ENCODE data around the gene MCC.
"Not testable (repeated sequence)": the region's sequence is repeated elsewhere in the genome, so short reads cannot be mapped to it uniquely, and the experiment has no call there.

The MCC gene

DNA sequence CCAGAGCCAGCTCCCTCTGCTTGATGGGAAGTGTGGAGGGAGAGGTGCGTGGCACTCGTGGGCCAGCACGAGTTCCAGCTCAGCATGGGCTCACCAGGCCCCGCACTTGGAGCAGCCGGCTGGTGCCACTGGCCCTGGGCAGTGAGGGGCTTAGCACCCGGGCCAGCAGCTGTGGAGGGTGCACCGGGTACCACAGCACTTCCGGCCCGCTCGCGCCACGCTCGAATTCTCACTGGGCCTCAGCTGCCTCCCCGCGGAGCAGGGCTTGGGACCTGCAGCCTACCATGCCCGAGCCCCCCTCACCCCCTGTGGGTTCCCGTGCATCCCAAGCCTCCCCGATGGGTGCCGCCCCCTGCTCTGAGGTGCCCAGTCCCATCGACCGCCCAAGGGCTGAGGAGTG, 413.2 kb downstream of the MCC start:
- Mint-ChIP-seq H3K4me3 (no peak overlapping the region), H3K4me1 (peaks cover 6% of the 10 kb centered on the region), H3K27ac (ENCODE audit: low read depth) (no peak overlapping the region), H3K9me3 (peaks cover 6% of the 10 kb centered on the region), H3K27me3 (peaks cover 19% of the 10 kb centered on the region), H3K36me3 (ENCODE audit: insufficient read depth) (no peaks in the 10 kb centered on the region)
- no peak for ATAC-seq (replicated peaks; ENCODE audit: extremely low read depth, poor library complexity, severe bottlenecking)
- DNase-seq (ENCODE audit: low spot score in 2 of 2), result no peak

DNA sequence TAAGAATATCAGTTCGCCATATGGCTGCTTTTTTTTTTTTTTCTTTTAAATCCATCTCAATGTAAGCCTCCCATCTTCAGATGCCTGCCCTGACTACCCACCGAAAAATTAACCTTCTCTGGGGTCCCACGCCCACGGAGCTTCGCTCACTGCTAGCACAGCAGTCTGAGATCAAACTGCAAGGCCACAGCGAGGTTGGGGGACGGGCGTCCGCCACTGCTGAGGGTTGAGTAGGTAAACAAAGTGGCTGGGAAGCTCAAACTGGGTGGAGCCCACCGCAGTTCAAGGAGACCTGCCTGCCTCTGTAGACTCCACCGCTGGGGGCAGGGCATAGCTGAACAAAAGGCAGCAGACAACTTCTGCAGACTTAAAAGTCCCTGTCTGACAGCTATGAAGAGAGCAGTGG, 414.6 kb downstream of the MCC start:
- ATAC-seq (replicated peaks; ENCODE audit: extremely low read depth, poor library complexity, severe bottlenecking); H3K27ac Mint-ChIP-seq (ENCODE audit: low read depth); DNase-seq (ENCODE audit: low spot score in 2 of 2); H3K36me3 Mint-ChIP-seq (ENCODE audit: insufficient read depth); H3K4me1 Mint-ChIP-seq; H3K9me3 Mint-ChIP-seq; H3K4me3 Mint-ChIP-seq: not testable (repeated sequence)
- H3K27me3 Mint-ChIP-seq, result peaks cover 19% of the 10 kb centered on the region

DNA sequence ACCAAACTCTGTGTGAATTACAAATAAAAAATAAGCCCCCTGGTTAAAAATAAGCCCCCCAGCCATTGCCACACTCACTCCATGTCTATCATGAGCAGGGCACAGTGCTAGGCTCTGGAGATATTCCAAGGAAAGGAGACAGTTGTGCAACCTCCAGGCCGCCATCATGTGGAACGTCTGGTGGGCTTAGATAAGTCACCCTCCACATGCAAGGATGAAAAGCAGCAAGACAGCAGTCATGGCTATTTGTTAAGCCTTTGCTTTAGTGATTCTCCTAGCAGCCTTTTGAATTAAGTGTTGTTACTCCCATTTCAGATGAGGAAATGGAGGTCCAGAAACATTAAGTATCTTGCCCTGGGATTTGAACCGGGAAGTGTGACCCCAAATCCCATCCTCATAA, 416.9 kb downstream of the MCC start:
- DNase-seq (ENCODE audit: low spot score in 2 of 2) (no peak), ATAC-seq (replicated peaks; ENCODE audit: extremely low read depth, poor library complexity, severe bottlenecking) (no peak)
- Mint-ChIP-seq H3K4me3 (no peak overlapping the region), H3K4me1 (peaks cover 6% of the 10 kb centered on the region), H3K36me3 (ENCODE audit: insufficient read depth) (no peaks in the 10 kb centered on the region), H3K27ac (ENCODE audit: low read depth) (no peak overlapping the region), H3K9me3 (no peaks in the 10 kb centered on the region), H3K27me3 (peaks cover 8% of the 10 kb centered on the region)

DNA sequence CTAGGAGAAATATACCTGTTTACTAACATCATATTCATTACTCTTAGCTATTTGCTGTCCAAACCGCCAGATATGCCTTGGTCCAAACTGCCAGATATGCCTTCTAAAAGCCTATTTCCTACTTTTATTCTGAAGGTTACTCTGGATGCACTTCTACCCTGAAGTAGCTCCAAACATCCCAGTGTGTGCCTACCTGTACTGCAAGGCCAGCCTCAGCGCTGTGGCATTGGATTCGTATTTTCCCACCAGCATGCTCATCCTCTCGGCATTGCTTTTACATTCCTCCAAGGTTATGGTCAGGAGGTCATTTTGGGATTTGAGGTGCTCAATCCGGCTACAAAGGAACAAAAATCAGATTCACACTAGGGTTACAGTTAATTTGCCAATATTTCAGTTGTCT, 417.4 kb downstream of the MCC start:
- Mint-ChIP-seq H3K9me3 (no peaks in the 10 kb centered on the region), H3K4me1 (peaks cover 6% of the 10 kb centered on the region), H3K36me3 (ENCODE audit: insufficient read depth) (no peaks in the 10 kb centered on the region), H3K27ac (ENCODE audit: low read depth) (no peak overlapping the region), H3K27me3 (peaks cover 8% of the 10 kb centered on the region), H3K4me3 (no peak overlapping the region)
- no peak for DNase-seq (ENCODE audit: low spot score in 2 of 2)
- ATAC-seq (replicated peaks; ENCODE audit: extremely low read depth, poor library complexity, severe bottlenecking), result no peak

DNA sequence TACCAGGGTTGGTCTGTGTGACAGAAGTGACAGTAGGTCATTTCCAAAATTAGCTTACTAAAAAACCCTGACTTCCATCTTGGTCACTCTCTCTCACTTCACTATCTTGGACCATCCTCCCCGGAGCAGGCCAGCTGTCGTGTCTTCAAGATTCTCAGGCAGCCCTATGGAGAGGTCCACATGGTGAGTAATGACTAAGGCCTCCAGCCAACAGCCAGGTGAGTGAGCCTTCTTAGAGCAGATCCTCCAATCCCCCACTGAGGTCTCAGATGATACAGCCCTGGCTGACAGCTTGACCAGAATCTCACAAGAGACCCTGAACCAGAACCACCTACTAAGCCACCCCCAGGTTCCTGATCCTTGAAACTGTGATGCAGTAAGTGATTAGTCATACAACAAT, 419.7 kb downstream of the MCC start:
- peaks cover 8% of the 10 kb centered on the region for H3K4me1 Mint-ChIP-seq
- no peaks in the 10 kb centered on the region for H3K9me3 Mint-ChIP-seq
- DNase-seq (ENCODE audit: low spot score in 2 of 2) (no peak), ATAC-seq (replicated peaks; ENCODE audit: extremely low read depth, poor library complexity, severe bottlenecking) (no peak)
- no peak overlapping the region for H3K27ac Mint-ChIP-seq (ENCODE audit: low read depth)
- H3K4me3 Mint-ChIP-seq, result no peak overlapping the region
- H3K27me3 Mint-ChIP-seq, result no peaks in the 10 kb centered on the region
- H3K36me3 Mint-ChIP-seq (ENCODE audit: insufficient read depth), result no peaks in the 10 kb centered on the region

DNA sequence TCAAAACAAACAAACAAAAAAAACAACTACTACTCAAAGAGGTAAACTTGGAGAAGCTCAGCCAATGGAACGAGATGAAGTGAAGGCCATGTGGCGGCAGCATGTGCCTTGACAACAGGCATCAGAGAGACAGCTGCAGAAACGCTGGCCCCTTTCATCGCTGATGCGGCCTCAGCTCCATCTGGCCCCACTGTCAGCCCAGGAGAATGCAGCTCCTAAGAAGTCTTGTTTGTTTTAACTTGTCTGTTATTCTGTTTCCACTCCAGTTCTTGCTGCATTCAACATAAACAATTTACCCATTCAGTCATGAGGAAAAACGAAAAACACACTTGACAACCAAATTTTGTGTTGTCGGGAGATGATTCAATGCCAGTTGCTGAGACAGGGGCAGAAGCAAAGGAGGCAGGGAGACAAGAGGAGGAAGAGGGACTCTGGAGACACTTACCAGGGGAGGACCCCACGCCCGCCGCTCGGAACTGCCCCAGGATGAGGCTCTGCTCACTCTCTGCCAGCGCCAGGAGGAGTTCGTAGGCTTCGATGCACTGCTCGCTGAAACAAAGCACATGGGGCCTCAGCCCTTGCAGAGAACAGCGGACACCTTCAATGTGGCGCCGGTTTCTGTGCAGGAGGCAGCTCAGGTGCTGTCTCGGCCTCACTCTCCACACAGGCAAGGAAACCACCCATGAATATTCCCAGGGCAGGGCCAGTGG, 420.5 kb downstream of the MCC start:
- DNase-seq (ENCODE audit: low spot score in 2 of 2), result no peak
- H3K27me3 Mint-ChIP-seq, result no peaks in the 10 kb centered on the region
- H3K36me3 Mint-ChIP-seq (ENCODE audit: insufficient read depth), result no peaks in the 10 kb centered on the region
- no peaks in the 10 kb centered on the region for H3K9me3 Mint-ChIP-seq
- H3K4me1 Mint-ChIP-seq, result peaks cover 16% of the 10 kb centered on the region
- no peak overlapping the region for H3K27ac Mint-ChIP-seq (ENCODE audit: low read depth)
- no peak for ATAC-seq (replicated peaks; ENCODE audit: extremely low read depth, poor library complexity, severe bottlenecking)
- H3K4me3 Mint-ChIP-seq, result no peak overlapping the region

DNA sequence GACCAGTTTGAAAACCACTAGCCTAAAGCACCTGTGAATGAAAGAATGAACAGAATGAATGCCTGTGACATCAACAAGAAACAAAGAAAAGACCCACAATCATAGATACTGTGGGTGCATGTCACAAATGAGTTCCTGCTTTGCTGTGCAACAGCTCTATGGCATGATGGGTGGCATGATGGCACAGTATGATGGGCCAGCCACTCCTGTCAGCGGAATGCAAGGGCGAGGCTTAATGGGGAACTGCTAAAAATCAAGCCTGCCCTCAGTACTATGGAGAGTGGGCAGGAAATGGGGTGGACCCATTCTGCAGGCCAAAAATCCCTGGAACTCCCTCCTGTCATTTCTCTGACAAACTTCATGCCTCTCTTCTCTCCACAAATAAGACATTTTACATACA, 422.6 kb downstream of the MCC start:
- ATAC-seq (replicated peaks; ENCODE audit: extremely low read depth, poor library complexity, severe bottlenecking) (no peak), DNase-seq (ENCODE audit: low spot score in 2 of 2) (no peak)
- H3K27me3 Mint-ChIP-seq, result no peaks in the 10 kb centered on the region
- peaks cover 31% of the 10 kb centered on the region for H3K4me1 Mint-ChIP-seq
- no peak overlapping the region for H3K27ac Mint-ChIP-seq (ENCODE audit: low read depth)
- no peaks in the 10 kb centered on the region for H3K36me3 Mint-ChIP-seq (ENCODE audit: insufficient read depth)
- H3K4me3 Mint-ChIP-seq, result no peak overlapping the region
- no peaks in the 10 kb centered on the region for H3K9me3 Mint-ChIP-seq

DNA sequence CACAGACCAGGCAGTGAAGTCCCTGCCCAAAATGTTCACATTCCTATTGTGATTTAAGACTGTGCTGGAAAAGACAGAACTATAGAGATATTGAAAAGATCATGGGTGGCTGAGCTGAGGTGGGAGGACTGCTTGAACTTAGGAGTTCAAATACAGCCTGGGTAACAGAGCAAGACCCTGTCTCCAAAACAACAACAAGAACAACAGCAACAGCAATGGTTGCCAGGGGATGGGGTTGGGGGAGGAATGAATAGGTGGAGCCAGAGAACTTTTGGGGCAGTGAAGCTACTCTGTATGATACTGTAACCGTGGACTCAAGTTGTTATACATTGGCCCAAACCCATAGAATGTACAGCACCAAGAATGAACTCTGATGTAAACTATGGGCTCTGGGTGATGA, 423.4 kb downstream of the MCC start:
- Mint-ChIP-seq H3K9me3 (no peaks in the 10 kb centered on the region), H3K36me3 (ENCODE audit: insufficient read depth) (no peaks in the 10 kb centered on the region), H3K4me3 (no peak overlapping the region), H3K27ac (ENCODE audit: low read depth) (no peak overlapping the region), H3K4me1 (peaks cover 31% of the 10 kb centered on the region), H3K27me3 (no peaks in the 10 kb centered on the region)
- DNase-seq (ENCODE audit: low spot score in 2 of 2), result no peak
- no peak for ATAC-seq (replicated peaks; ENCODE audit: extremely low read depth, poor library complexity, severe bottlenecking)

DNA sequence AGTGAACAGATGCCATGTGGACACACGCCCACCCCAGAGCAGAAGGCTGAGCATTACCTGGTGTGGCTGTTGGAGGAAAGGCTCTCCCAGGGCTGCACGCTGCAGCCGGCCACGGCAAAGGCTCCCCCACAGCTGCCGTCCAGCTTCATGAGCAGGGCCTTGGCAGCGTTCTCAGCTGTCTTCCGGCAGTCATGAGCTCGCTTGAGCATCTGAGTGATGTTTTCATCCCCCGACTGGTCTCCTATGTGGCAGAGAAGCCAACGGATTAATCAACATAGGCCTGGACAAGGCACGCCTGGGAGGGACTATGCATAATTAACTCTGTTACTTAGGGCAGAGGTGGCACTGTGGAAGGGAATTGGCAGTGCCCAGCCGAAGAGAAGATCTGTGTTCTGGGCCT, 424.3 kb downstream of the MCC start:
- Mint-ChIP-seq H3K4me1 (peaks cover 31% of the 10 kb centered on the region), H3K4me3 (no peak overlapping the region), H3K27ac (ENCODE audit: low read depth) (no peak overlapping the region), H3K36me3 (ENCODE audit: insufficient read depth) (no peaks in the 10 kb centered on the region), H3K27me3 (no peaks in the 10 kb centered on the region), H3K9me3 (no peaks in the 10 kb centered on the region)
- ATAC-seq (replicated peaks; ENCODE audit: extremely low read depth, poor library complexity, severe bottlenecking), result no peak
- DNase-seq (ENCODE audit: low spot score in 2 of 2), result no peak

DNA sequence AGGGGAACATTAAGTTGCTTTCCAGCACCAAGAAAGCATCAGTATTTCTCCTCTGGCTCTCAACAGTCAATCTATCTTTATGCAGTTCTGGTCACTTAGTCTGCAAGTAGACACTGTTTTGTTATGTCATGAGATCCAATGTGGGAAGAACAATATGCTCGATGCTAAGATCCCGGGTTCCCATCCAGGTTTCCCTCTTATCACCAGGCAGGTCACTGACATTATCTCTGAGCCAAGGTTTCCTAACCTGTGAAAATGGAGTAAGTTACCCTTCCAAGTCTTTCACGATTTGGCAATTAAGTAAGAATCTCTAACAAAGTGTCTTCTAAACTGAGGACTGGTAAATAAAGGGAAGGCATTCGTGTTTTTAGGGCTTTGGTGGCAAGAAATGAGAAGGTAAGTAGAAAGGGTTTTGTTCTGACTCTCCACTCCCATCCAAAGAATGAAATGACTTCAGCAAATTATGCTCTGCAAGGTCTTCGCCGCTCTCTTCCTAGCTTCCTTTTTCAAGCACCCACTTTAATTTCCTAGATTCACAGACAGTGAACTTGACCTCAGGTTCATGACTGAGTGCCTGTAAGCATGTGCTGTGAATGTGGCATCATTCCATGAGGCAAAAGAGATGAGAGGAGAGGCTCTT, 425.3 kb downstream of the MCC start:
- peak overlapping the region; percentile 7 for H3K4me3 Mint-ChIP-seq
- H3K4me1 Mint-ChIP-seq, result peaks cover 31% of the 10 kb centered on the region
- H3K27ac Mint-ChIP-seq (ENCODE audit: low read depth), result peak overlapping the region; percentile 75
- no peaks in the 10 kb centered on the region for H3K36me3 Mint-ChIP-seq (ENCODE audit: insufficient read depth)
- DNase-seq (ENCODE audit: low spot score in 2 of 2), result no peak
- H3K9me3 Mint-ChIP-seq, result no peaks in the 10 kb centered on the region
- no peaks in the 10 kb centered on the region for H3K27me3 Mint-ChIP-seq
- no peak for ATAC-seq (replicated peaks; ENCODE audit: extremely low read depth, poor library complexity, severe bottlenecking)

DNA sequence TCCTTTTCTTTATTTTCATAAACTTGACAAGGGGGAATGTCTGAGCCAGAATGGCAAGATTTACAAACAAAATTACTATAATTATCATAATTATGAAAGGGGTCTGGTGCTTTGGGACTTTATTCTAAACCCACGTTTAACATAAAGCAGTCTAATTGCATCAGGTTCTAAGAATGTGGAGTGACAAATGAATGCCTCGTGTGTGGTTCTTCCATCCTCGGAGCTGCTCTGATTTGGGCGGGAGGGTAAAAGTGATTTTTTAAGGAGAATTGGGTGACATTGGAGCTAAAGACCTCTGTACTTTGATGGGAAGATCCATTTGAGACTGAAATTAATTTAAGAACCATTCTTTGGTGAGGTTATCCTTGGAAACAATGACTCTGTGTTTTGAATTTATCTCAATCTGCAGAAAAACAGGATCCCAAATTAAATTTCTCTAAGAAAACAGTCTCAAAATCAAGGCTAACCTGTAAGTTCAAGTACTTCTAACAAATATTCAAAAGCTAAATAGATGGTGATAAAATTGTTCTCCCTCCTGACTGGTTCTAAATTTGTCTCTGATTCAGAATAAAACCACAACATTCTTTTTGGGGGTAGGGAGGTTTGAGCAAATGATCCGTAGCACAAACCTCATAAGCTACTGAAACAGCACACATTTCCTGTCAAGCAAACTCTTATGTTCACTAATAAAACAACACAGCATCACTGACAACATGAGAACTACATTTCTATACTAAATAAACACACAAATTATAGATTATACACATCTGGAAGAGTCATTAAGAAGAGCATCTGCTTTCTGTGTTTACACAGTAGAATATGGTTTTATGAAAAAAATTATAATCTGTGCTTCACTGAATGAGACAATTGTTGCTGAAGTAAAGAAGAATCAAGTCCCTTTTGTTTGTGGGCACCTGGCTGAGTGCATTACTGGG, 426.1 kb downstream of the MCC start:
- H3K4me1 Mint-ChIP-seq, result peaks cover 31% of the 10 kb centered on the region
- ATAC-seq (replicated peaks; ENCODE audit: extremely low read depth, poor library complexity, severe bottlenecking), result no peak
- H3K4me3 Mint-ChIP-seq, result peak overlapping the region; percentile 14
- H3K27ac Mint-ChIP-seq (ENCODE audit: low read depth), result peak overlapping the region; percentile 75
- H3K27me3 Mint-ChIP-seq, result no peaks in the 10 kb centered on the region
- H3K36me3 Mint-ChIP-seq (ENCODE audit: insufficient read depth), result no peaks in the 10 kb centered on the region
- no peak for DNase-seq (ENCODE audit: low spot score in 2 of 2)
- H3K9me3 Mint-ChIP-seq, result no peaks in the 10 kb centered on the region

DNA sequence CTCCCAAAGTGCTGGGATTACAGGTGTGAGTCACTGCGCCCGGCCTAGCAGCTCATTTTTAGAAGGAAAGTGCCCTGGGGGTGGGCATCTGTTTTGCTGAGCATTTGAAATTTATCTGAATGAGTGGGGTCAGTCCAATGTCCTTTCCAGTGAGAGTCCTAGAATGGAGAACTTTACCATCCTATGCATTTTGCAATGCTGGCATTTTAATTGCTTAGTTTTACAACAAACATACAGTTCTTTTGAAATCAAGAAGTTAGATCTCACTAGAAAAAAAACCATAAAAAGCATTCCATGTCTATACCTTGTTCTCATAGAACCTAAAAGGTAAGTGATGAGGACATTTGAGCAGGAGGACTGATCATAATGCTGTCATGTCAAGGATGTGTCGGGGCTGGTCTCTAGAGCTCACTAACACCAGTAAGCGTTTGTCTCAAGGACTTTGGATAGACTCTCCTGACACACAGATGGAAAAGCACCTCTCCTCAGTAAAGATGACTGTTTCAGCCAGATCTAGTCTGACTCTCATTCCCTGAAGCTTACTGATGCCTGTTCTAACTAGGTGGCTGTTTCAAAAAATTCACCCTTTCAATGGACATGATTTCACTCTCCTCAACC, 427.7 kb downstream of the MCC start:
- Mint-ChIP-seq H3K9me3 (no peaks in the 10 kb centered on the region), H3K27ac (ENCODE audit: low read depth) (no peak overlapping the region), H3K4me3 (no peak overlapping the region), H3K36me3 (ENCODE audit: insufficient read depth) (no peaks in the 10 kb centered on the region), H3K27me3 (no peaks in the 10 kb centered on the region), H3K4me1 (peaks cover 31% of the 10 kb centered on the region)
- DNase-seq (ENCODE audit: low spot score in 2 of 2) (no peak), ATAC-seq (replicated peaks; ENCODE audit: extremely low read depth, poor library complexity, severe bottlenecking) (no peak)

Measured in central memory CD8-positive, alpha-beta T cell (primary cell).